ENCODE data around the gene KCTD21.

The KCTD21 gene

DNA sequence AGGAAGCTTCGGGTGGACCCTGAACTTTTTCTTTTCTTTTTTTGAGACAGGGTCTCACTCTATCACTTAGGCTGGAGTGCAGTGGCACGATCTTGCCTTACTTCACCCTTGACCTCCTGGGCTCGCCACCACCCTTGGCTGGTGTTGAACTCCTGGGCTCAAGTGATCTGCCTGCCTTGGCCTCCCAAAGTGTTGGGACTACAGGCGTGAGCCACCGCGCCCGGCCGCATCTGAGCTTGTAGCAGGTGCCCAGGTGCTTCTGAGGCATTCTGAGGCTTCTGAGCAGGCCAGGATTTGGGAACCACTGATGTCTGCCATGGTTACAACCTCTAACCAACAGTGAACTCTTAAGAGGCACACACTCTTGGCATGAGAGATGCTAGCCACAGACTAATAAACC lies 5.4 kb upstream of the KCTD21 start:
- TF ChIP-seq, protein P1, sequence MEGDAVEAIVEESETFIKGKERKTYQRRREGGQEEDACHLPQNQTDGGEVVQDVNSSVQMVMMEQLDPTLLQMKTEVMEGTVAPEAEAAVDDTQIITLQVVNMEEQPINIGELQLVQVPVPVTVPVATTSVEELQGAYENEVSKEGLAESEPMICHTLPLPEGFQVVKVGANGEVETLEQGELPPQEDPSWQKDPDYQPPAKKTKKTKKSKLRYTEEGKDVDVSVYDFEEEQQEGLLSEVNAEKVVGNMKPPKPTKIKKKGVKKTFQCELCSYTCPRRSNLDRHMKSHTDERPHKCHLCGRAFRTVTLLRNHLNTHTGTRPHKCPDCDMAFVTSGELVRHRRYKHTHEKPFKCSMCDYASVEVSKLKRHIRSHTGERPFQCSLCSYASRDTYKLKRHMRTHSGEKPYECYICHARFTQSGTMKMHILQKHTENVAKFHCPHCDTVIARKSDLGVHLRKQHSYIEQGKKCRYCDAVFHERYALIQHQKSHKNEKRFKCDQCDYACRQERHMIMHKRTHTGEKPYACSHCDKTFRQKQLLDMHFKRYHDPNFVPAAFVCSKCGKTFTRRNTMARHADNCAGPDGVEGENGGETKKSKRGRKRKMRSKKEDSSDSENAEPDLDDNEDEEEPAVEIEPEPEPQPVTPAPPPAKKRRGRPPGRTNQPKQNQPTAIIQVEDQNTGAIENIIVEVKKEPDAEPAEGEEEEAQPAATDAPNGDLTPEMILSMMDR (IDR thresholded peaks at IDR 0.05; ENCODE audit: low read depth, low read length): no peak
- DNase-seq (ENCODE audit: low read depth in 2 of 2): no peak
- H3K4me3 ChIP-seq (replicated peaks in 1 of 2; ENCODE audit: low read depth in 2 of 2, low read length in 2 of 2): no peak overlapping the region

GRCh38 chr11:78192911-78193351 lies 4.5 kb upstream of the KCTD21 start:
- TF ChIP-seq, protein P1 (IDR thresholded peaks at IDR 0.05; ENCODE audit: low read depth, low read length): no peak
- H3K4me3 ChIP-seq (replicated peaks in 1 of 2; ENCODE audit: low read depth in 2 of 2, low read length in 2 of 2): no peak overlapping the region
- peak; percentile 55 to 61 for DNase-seq (ENCODE audit: low read depth in 2 of 2)

DNA sequence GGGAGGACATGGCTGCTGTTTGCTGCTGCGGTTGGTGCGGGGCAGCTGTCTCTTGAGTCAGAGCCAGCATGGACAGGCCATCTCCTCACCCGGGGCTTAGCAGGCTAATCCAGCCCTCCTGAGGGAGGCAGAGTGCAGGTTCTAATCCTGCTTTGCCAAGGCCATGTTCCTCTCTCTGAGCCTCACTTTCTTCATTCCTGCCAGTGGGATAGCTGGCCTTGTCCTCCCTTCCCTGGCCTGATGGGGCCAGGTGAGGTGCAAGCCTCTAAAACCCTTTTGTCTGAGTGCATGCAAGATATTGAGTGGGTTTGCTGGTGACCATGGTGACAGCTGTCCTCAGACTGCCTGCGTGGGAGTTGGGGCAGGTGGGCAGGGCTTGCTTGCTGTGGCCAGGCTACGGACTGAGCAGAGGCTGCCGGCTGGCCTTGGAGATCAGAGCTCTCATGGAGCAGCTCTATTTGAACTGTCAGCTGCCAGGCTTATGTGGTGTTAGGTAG lies 3.8 kb upstream of the KCTD21 start:
- no peak for DNase-seq (ENCODE audit: low read depth in 2 of 2)
- TF ChIP-seq, protein P1 (IDR thresholded peaks at IDR 0.05; ENCODE audit: low read depth, low read length): no peak
- H3K4me3 ChIP-seq (replicated peaks in 1 of 2; ENCODE audit: low read depth in 2 of 2, low read length in 2 of 2): no peak overlapping the region

GRCh38 chr11:78190871-78191538 lies 2.6 kb upstream of the KCTD21 start:
- no peak overlapping the region for H3K4me3 ChIP-seq (replicated peaks in 1 of 2; ENCODE audit: low read depth in 2 of 2, low read length in 2 of 2)

GRCh38 chr11:78190374-78190773 lies 1.9 kb upstream of the KCTD21 start:
- no peak for DNase-seq (ENCODE audit: low read depth in 2 of 2)
- H3K4me3 ChIP-seq (replicated peaks in 1 of 2; ENCODE audit: low read depth in 2 of 2, low read length in 2 of 2): peak overlapping the region in 1 of 2 donors; percentile 94
- TF ChIP-seq, protein P1 (IDR thresholded peaks at IDR 0.05; ENCODE audit: low read depth, low read length): no peak

More at GRCh38 chr11:78190871-78191538, 2.6 kb upstream of the KCTD21 start:
- no peak for DNase-seq (ENCODE audit: low read depth in 2 of 2)
- TF ChIP-seq, protein P1 (IDR thresholded peaks at IDR 0.05; ENCODE audit: low read depth, low read length): no peak

DNA sequence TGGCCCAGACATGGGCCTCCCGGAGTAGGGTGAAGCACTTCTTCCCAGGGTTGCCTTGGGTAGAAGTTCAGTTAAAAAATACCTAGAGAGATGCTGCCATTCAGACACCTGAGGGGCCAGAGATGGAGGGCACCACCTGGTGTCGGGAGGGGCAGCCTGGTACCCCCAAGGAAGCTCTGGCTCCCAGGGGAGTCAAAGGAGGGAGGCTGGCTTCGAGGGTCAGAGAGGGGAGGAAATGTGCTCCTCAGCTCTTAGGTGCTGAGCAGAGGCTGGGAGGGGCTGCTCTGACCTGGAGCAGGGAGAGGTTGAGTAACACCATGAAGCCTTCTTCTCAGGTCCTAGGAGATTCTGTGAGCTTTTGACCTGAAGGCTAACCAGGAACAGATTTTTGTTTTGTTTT lies 1.4 kb upstream of the KCTD21 start:
- TF ChIP-seq, protein P1 (IDR thresholded peaks at IDR 0.05; ENCODE audit: low read depth, low read length): no peak
- peak overlapping the region; percentile 86 to 94 for H3K4me3 ChIP-seq (replicated peaks in 1 of 2; ENCODE audit: low read depth in 2 of 2, low read length in 2 of 2)
- no peak for DNase-seq (ENCODE audit: low read depth in 2 of 2)

Data from cardiac fibroblast (primary cell).